CD4-positive, alpha-beta T cell treated with Interleukin-17A for 4 hours (primary cell): ENCODE measurements around the gene PRR35.
A peak's percentile ranks its signal among the peaks of the same experiment; 100 is the strongest.

Experiments
- DNase-seq: peaks from one replicate; pipeline ENCODE4 v3.0.0-alpha.2; 2020; ENCODE audit warnings: mixed read lengths

The PRR35 gene

GRCh38 chr16:565419-566330, 5.5 kb downstream of the PRR35 start:
- no peak for DNase-seq

DNA sequence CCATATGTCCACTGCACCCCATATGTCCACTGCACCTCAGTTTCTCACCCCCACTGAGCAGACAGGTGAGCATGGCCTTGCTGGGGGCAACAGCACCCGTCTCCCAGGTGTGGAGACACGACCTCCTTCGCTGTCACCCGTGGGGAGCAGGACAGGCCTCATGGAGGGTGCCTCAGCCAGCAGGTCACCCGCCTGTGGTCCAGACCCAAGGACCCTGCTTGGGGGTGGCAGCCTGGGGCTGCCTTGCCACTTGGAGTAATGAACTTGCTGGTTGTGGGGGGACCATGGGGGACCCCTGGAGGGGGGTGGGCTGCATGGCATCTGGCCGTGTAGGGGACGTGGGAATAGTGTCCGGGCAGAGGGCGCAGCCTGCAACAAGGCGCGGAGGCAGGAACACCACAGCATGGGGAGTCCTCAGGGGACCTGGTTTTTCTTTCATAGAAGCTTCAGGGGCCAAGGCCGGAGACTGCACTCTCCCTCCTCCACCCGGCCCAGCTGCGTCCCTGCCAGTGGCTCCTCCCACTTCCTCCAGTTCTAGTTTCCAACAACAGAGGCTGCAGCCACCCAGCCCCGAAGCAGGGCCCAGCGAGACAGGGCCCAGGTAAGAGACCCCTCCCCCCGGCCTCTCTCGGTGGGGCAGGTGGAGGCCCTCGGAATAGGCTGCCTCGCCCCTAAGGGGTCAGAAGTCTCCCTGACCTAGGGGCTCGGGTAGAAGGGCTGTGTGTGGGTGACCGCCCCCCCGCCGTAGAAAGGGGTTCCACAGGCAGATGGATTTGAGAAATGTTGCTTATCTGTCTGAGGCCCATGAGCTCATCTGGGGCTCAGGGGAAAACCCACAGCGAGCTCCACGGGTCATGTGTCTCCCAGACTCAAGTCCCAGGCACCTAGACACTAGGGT, 6.5 kb downstream of the PRR35 start, which contains the start of gene NHLRC4:
TSS of gene NHLRC4 (plus strand) at position 531 of the 898 bp plus-strand sequence. CDS start 1,043 bp downstream, outside the sequence.
- DNase-seq: peak; percentile 78

GRCh38 chr16:567373-568256, 7.4 kb downstream of the PRR35 start:
- DNase-seq: no peak

DNA sequence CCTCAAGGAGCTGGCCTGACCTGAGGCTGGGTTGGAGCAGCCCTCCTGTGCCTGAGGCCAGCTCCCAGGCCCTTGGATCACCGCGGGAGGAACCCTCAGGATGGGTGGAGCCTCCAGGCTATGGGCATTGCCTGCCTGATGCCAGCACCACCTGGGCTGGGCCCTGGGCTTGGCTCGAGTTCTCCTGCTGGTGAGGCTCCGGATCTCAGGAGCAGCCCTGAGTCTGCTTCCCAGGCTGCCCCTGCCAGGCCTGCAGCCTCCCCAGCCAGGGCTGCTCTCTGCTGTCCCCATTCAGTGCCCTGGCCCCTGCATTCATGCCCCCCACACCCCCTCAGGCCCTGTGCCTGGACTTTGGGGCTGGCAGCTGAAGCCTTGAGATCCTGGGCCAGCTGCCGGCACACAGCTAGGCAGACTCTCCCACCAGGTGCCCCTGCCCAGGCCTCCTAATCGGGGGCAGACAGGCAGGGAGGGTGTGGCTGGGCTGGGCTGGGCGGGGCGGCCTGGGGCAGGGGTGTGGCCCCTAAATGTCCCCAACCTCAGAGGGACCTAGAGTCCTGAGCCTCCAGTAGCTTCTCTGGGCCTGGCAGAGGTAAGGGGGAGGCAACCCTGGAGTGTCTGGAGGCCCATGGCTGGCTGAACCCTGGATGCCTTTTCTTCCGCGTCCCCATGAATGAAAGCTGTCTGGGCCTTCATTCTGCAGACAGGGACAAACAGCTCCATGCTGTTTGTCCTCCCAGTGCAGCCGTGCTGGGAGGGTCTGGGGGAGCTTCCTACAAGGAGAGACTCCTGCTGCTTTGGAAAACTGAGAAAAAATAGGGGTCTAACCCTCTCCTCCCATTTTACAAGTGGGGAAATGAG, 8.4 kb downstream of the PRR35 start:
- DNase-seq: no peak

- peak; percentile 76 for DNase-seq
These were observed 9.5 kb downstream of the PRR35 start, which contains the start of gene PIGQ for GRCh38 chr16:569445-570254. PIGQ (plus strand) TSS chr16:569968; CDS start chr16:574075, 4,107 bp downstream.

DNA sequence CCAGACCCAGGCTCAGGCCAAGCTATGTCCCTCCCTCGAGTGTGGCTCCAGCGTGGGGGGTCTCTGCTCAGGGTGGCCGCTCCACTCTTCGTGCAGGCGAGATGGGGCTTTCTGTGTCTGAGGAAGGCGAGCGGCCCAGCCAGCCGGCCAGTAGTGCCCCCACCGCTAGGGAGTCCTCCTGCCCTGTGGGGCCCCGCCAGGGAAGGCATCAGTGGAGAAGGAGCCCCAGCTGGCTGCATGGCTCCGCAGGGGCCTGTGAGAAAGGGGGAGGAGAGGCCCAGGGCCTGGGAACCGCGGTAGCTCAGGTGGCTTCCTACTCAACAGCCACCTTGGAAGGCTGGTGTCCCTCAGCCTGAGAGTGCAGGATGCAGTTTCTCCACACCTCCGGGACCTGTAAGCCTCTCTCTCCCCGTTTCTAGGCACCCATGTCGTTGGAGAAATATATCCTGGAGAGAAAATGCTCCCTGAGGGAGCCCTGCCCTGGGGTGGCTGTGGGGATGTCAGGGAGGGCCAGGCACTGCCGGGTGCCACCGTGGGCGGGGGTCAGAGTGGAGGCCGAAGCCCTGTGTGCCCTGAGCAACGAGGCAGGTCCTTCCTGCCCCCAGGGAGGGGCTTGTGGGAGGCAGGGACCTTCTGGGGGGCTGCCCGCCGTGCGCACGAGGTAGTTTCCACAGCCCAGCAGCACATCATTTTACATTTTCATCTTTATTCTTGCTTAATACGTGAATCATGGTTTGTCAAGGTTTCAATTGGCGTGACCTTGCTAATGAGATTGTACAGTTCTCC, 12.9 kb downstream of the PRR35 start:
- no peak for DNase-seq

DNA sequence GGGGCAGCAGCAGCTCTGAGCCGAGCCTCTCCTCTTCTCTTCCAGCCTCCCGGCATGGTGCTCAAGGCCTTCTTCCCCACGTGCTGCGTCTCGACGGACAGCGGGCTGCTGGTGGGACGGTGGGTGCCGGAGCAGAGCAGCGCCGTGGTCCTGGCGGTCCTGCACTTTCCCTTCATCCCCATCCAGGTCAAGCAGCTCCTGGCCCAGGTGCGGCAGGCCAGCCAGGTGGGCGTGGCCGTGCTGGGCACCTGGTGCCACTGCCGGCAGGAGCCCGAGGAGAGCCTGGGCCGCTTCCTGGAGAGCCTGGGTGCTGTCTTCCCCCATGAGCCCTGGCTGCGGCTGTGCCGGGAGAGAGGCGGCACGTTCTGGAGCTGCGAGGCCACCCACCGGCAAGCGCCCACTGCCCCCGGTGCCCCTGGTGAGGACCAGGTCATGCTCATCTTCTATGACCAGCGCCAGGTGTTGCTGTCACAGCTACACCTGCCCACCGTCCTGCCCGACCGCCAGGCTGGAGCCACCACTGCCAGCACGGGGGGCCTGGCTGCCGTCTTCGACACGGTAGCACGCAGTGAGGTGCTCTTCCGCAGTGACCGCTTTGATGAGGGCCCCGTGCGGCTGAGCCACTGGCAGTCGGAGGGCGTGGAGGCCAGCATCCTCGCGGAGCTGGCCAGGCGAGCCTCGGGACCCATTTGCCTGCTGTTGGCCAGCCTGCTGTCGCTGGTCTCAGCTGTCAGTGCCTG, 14.0 kb downstream of the PRR35 start:
- DNase-seq: no peak

GRCh38 chr16:575354-576196, 15.4 kb downstream of the PRR35 start:
- DNase-seq: no peak

- no peak for DNase-seq
These were observed 16.1 kb downstream of the PRR35 start for GRCh38 chr16:576197-576822.

GRCh38 chr16:576823-577201, 16.6 kb downstream of the PRR35 start:
- no peak for DNase-seq

- DNase-seq: no peak
These were observed 17.6 kb downstream of the PRR35 start for GRCh38 chr16:577796-578195.

DNA sequence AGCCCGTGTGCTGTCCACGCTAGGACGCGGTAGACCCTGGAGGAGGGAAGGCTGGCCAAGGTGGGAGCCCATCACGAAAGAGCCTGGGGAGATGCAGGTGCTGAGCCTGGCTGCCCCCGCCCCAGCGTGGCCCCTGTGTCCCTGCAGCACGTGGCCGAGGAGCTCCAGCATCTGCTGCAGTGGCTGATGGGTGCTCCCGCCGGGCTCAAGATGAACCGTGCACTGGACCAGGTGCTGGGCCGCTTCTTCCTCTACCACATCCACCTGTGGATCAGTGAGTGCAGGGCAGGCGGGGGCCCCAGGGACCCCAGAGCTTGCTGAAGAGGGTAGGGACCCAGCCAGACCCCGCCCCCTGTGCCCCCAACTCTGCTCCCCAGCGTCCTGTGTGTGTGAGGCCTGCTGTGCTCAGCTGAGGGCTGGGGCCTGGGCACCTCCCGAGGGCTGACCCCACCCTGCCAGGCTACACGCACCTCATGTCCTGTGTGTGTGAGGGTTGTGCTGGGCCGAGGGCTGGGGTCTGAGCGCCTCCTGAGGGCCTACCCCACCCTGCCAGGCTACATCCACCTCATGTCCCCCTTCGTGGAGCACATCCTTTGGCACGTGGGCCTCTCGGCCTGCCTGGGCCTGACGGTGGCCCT, 18.2 kb downstream of the PRR35 start:
- no peak for DNase-seq

GRCh38 chr16:578870-579405, 18.7 kb downstream of the PRR35 start:
- peak; percentile 74 for DNase-seq

GRCh38 chr16:580141-580945, 20.1 kb downstream of the PRR35 start:
- no peak for DNase-seq

- no peak for DNase-seq
These were observed 20.8 kb downstream of the PRR35 start for GRCh38 chr16:580946-581498.
